SJSA1 (cell line): ENCODE results near the gene NFYB. TPM values are rescaled to one million over a fixed set of nuclear protein-coding genes. Genes with fewer than 3 reads are reported as not detected.
"Not testable (repeated sequence)": the region's sequence is repeated elsewhere in the genome, so short reads cannot be mapped to it uniquely, and the experiment has no call there.

Experiments used
- DNase-seq, 2 experiments: peaks; one replicate each; pipeline ENCODE4 v3.0.0-alpha.2; 2015 to 2020; ENCODE audit warnings: low spot score in 2 of 2, low read depth in 1 of 2
- H3K27ac ChIP-seq: fragments of 250-450 bp; sonication (Bioruptor Pico); 2 replicates; pipeline ENCODE4 v1.5.1; 2020; ENCODE audit warnings: mild to moderate bottlenecking, moderate library complexity
- H3K27me3 ChIP-seq: fragments of 250-450 bp; sonication (Bioruptor Pico); replicated peaks from 2 replicates; pipeline ENCODE4 v1.5.1; 2020; ENCODE audit warnings: mild to moderate bottlenecking, moderate library complexity
- H3K36me3 ChIP-seq: fragments of 250-450 bp; sonication (Bioruptor Pico); 2 replicates; pipeline ENCODE4 v1.5.1; 2020; ENCODE audit warnings: mild to moderate bottlenecking
- H3K4me1 ChIP-seq: fragments of 250-450 bp; sonication (Bioruptor Pico); replicated peaks from 2 replicates; pipeline ENCODE4 v1.6.1; 2021; ENCODE audit warnings: mild to moderate bottlenecking
- H3K4me3 ChIP-seq: fragments of 250-450 bp; sonication (Bioruptor Pico); 2 replicates; pipeline ENCODE4 v1.5.1; 2020; ENCODE audit warnings: mild to moderate bottlenecking
- H3K9me3 ChIP-seq: fragments of 250-450 bp; sonication (Bioruptor Pico); replicated peaks from 2 replicates; pipeline ENCODE4 v1.5.1; 2020; ENCODE audit warnings: mild to moderate bottlenecking
- total RNA-seq: library from RNA; depleted of rRNA; stranded (reverse); fragments of >200 nt; shearing (Covaris generic); gene quantifications from 2 replicates; pipeline ENCODE4 v1.2.3, GENCODE V29; 2014

NFYB gene
- total RNA-seq, 1 experiment from 2014 or later: 29.5 TPM

- H3K9me3 ChIP-seq: no peaks in the 10 kb centered on the region
- no peak for DNase-seq
- H3K27me3 ChIP-seq: no peaks in the 10 kb centered on the region
- no peak overlapping the region for H3K27ac ChIP-seq
- H3K4me3 ChIP-seq: no peak overlapping the region
- H3K4me1 ChIP-seq: no peaks in the 10 kb centered on the region; the same call in 1 of the 2 replicates
- no peaks in the 10 kb centered on the region for H3K36me3 ChIP-seq
Observed at GRCh38 chr12:104171785-104172569, 34.0 kb upstream of the NFYB start.

GRCh38 chr12:104168596-104168995 is 30.6 kb upstream of the NFYB start:
- Histone ChIP-seq H3K36me3 (no peaks in the 10 kb centered on the region), H3K9me3 (no peaks in the 10 kb centered on the region), H3K27ac (no peak overlapping the region), H3K4me1 (no peaks in the 10 kb centered on the region; the same call in 1 of the 2 replicates), H3K4me3 (no peak overlapping the region), H3K27me3 (no peaks in the 10 kb centered on the region)
- no peak for DNase-seq

- DNase-seq: no peak
Observed at GRCh38 chr12:104167519-104168458, 29.8 kb upstream of the NFYB start.

GRCh38 chr12:104166465-104166864 is 28.5 kb upstream of the NFYB start:
- no peak overlapping the region for H3K27ac ChIP-seq
- no peaks in the 10 kb centered on the region for H3K36me3 ChIP-seq
- no peaks in the 10 kb centered on the region for H3K9me3 ChIP-seq
- H3K27me3 ChIP-seq: no peaks in the 10 kb centered on the region
- DNase-seq: no peak
- H3K4me3 ChIP-seq: no peak overlapping the region
- H3K4me1 ChIP-seq: no peaks in the 10 kb centered on the region

More at GRCh38 chr12:104167519-104168458, 29.8 kb upstream of the NFYB start:
- no peak overlapping the region for H3K4me3 ChIP-seq
- no peak overlapping the region for H3K27ac ChIP-seq
- no peaks in the 10 kb centered on the region for H3K27me3 ChIP-seq
- no peaks in the 10 kb centered on the region for H3K36me3 ChIP-seq
- H3K4me1 ChIP-seq: no peaks in the 10 kb centered on the region
- H3K9me3 ChIP-seq: no peaks in the 10 kb centered on the region

GRCh38 chr12:104165801-104166200 is 27.8 kb upstream of the NFYB start:
- DNase-seq: no peak
- Histone ChIP-seq H3K36me3 (no peaks in the 10 kb centered on the region), H3K27ac (no peak overlapping the region), H3K27me3 (no peaks in the 10 kb centered on the region), H3K9me3 (no peaks in the 10 kb centered on the region), H3K4me1 (no peaks in the 10 kb centered on the region), H3K4me3 (no peak overlapping the region)

GRCh38 chr12:104164634-104165033 is 26.6 kb upstream of the NFYB start:
- H3K27me3 ChIP-seq: no peaks in the 10 kb centered on the region
- no peaks in the 10 kb centered on the region for H3K4me1 ChIP-seq
- no peak for DNase-seq
- H3K9me3 ChIP-seq: no peaks in the 10 kb centered on the region
- no peak overlapping the region for H3K27ac ChIP-seq
- no peaks in the 10 kb centered on the region for H3K36me3 ChIP-seq
- H3K4me3 ChIP-seq: no peak overlapping the region

- Histone ChIP-seq H3K27me3 (no peaks in the 10 kb centered on the region), H3K9me3 (no peaks in the 10 kb centered on the region), H3K4me1 (no peaks in the 10 kb centered on the region), H3K27ac (no peak overlapping the region), H3K4me3 (no peak overlapping the region), H3K36me3 (no peaks in the 10 kb centered on the region)
- DNase-seq: no peak
Observed at GRCh38 chr12:104163631-104164030, 25.6 kb upstream of the NFYB start.

- not testable (repeated sequence) for H3K9me3 ChIP-seq, H3K4me1 ChIP-seq, DNase-seq, H3K27ac ChIP-seq, H3K36me3 ChIP-seq, H3K4me3 ChIP-seq, H3K27me3 ChIP-seq
Observed at GRCh38 chr12:104163028-104163427, 25.0 kb upstream of the NFYB start.

GRCh38 chr12:104155711-104156555 is 17.9 kb upstream of the NFYB start:
- Histone ChIP-seq H3K27me3 (no peaks in the 10 kb centered on the region), H3K27ac (no peak overlapping the region), H3K9me3 (no peaks in the 10 kb centered on the region), H3K36me3 (no peaks in the 10 kb centered on the region), H3K4me3 (no peak overlapping the region), H3K4me1 (no peaks in the 10 kb centered on the region)
- DNase-seq: no peak

GRCh38 chr12:104154806-104155205 is 16.8 kb upstream of the NFYB start:
- H3K27ac ChIP-seq: no peak overlapping the region
- no peaks in the 10 kb centered on the region for H3K36me3 ChIP-seq
- H3K9me3 ChIP-seq: no peaks in the 10 kb centered on the region
- no peak overlapping the region for H3K4me3 ChIP-seq
- no peak for DNase-seq
- no peaks in the 10 kb centered on the region for H3K27me3 ChIP-seq
- no peaks in the 10 kb centered on the region for H3K4me1 ChIP-seq

GRCh38 chr12:104154286-104154685 is 16.3 kb upstream of the NFYB start:
- no peaks in the 10 kb centered on the region for H3K4me1 ChIP-seq

GRCh38 chr12:104152685-104153241 is 14.8 kb upstream of the NFYB start:
- H3K4me3 ChIP-seq: no peak overlapping the region
- H3K4me1 ChIP-seq: no peaks in the 10 kb centered on the region
- no peaks in the 10 kb centered on the region; the same call in 1 of the 2 replicates for H3K27me3 ChIP-seq

More at GRCh38 chr12:104154286-104154685, 16.3 kb upstream of the NFYB start:
- no peaks in the 10 kb centered on the region for H3K9me3 ChIP-seq
- DNase-seq: no peak
- no peak overlapping the region for H3K4me3 ChIP-seq
- no peak overlapping the region for H3K27ac ChIP-seq
- no peaks in the 10 kb centered on the region; the same call in 1 of the 2 replicates for H3K27me3 ChIP-seq
- no peaks in the 10 kb centered on the region for H3K36me3 ChIP-seq

GRCh38 chr12:104150416-104150815 is 12.4 kb upstream of the NFYB start:
- DNase-seq: no peak
- Histone ChIP-seq H3K4me1 (no peaks in the 10 kb centered on the region), H3K4me3 (no peak overlapping the region), H3K27me3 (no peaks in the 10 kb centered on the region; the same call in 1 of the 2 replicates), H3K36me3 (no peaks in the 10 kb centered on the region), H3K9me3 (no peaks in the 10 kb centered on the region), H3K27ac (no peak overlapping the region)

More at GRCh38 chr12:104152685-104153241, 14.8 kb upstream of the NFYB start:
- H3K27ac ChIP-seq: no peak overlapping the region
- no peak for DNase-seq
- no peaks in the 10 kb centered on the region for H3K36me3 ChIP-seq
- H3K9me3 ChIP-seq: no peaks in the 10 kb centered on the region
